IPS-18a (cell line): ENCODE results near the gene LRPAP1.

ENCODE experiments used
- H3K27ac ChIP-seq: one replicate; pipeline ENCODE4 v1.5.1; 2013; ENCODE audit warnings: low read length
- H3K27me3 ChIP-seq: one replicate; pipeline ENCODE4 v1.6.1; 2013; ENCODE audit warnings: mild to moderate bottlenecking, low read length; ENCODE audit not compliant: control insufficient read depth, insufficient read depth
- H3K36me3 ChIP-seq: one replicate; pipeline ENCODE4 v1.6.1; 2013; ENCODE audit warnings: low read depth, low read length; ENCODE audit not compliant: control insufficient read depth
- H3K4me1 ChIP-seq: one replicate; pipeline ENCODE4 v1.6.1; 2013; ENCODE audit warnings: low read depth, low read length; ENCODE audit not compliant: control insufficient read depth
- H3K4me3 ChIP-seq: one replicate; pipeline ENCODE4 v1.5.1; 2013; ENCODE audit warnings: low read length
- H3K9ac ChIP-seq: one replicate; pipeline ENCODE4 v1.6.1; 2013; ENCODE audit warnings: mild to moderate bottlenecking, low read length, moderate library complexity
- H3K9me3 ChIP-seq: one replicate; pipeline ENCODE4 v1.6.1; 2013; ENCODE audit warnings: low read depth, low read length; ENCODE audit not compliant: control insufficient read depth

Gene LRPAP1

GRCh38 chr4:3476936-3477749, 55.1 kb downstream of the LRPAP1 start:
- Histone ChIP-seq H3K27me3 (peaks cover 44% of the 10 kb centered on the region), H3K36me3 (no peaks in the 10 kb centered on the region), H3K9me3 (no peaks in the 10 kb centered on the region), H3K4me3 (no peak overlapping the region), H3K27ac (no peak overlapping the region), H3K4me1 (peaks cover 19% of the 10 kb centered on the region), H3K9ac (no peak overlapping the region)

DNA sequence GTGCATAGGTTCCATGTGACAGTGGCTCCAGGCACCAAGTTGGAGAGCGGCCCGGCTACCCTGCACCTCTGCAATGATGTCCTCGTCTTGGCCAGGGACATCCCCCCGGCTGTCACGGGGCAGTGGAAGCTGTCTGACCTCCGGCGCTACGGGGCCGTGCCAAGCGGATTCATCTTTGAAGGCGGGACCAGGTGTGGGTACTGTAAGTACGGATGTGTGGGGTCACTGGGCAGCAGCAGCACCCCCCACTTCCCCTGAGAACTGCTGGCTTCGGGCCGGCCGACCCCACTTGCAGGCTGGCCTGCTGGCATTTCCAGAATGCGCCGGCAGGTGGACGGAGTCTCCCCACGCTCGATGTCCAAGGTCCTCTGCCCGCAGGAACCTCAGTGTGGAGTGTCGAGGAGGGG, 55.9 kb downstream of the LRPAP1 start:
- Histone ChIP-seq H3K27me3 (peaks cover 39% of the 10 kb centered on the region), H3K4me3 (no peak overlapping the region), H3K9ac (no peak overlapping the region), H3K4me1 (peaks cover 12% of the 10 kb centered on the region), H3K9me3 (no peaks in the 10 kb centered on the region), H3K36me3 (no peaks in the 10 kb centered on the region), H3K27ac (no peak overlapping the region)

DNA sequence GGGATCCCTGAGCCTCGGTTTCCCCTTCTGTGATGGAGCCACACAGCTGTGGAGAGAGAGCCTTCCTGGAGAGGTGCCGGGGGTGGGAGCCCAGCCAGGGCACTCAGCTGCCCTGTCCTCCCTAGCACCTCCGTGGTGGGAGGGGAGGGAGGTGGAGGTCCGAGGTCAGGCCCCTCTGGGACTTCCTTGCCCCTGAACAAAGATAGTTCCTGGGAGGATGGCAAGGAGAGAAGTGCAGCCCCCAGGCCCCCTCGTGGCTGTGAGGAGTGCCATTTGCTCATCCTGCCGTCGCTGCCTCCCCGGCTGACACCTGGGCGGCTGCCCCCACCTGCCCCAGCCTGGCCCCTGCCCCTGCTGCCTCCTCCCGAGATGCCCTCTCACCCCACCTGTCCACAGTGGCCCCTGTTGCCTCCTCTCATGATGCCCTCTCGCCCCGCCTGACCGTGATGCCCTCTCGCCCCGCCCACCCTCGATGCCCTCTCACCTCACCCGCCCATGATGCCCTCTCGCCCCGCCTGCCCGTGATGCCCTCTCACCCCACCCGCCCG, 56.4 kb downstream of the LRPAP1 start:
- H3K9me3 ChIP-seq, result no peaks in the 10 kb centered on the region
- peaks cover 7% of the 10 kb centered on the region for H3K4me1 ChIP-seq
- H3K27ac ChIP-seq, result no peak overlapping the region
- H3K27me3 ChIP-seq, result peaks cover 44% of the 10 kb centered on the region
- H3K4me3 ChIP-seq, result no peak overlapping the region
- no peaks in the 10 kb centered on the region for H3K36me3 ChIP-seq
- H3K9ac ChIP-seq, result no peak overlapping the region

DNA sequence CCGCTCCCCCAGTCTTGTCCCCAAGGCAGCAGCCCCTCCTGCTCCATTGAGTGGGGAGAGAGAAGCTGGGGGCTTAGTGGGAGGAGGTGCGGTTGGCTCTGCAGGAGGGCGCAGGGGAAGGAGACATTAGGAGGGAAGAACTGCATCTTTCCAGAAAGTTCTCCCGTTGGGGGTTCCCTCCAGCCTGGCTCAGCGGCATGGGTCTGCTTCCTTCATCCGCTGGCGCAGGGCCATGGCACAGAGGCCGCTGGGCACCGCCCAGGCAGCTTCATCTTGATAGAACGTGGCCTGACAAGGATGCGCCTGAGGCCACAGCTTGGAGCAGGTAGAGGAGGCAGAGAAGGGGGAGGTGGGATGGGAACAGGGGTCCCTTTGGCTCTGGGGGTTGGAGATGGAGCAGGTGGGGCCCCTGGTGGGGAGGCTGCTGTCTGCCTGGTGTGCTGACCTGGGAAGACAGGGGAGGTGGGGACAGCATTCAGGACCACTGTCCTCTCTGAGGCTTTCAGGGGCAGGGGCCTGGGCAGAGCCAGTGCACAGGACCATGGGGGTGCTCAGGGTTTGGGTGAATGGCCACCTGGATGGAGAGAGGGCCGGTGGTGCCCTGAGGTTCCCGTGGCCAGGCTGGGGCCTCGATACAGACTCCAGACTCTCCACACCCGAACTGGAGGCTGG, 57.0 kb downstream of the LRPAP1 start:
- H3K4me1 ChIP-seq, result peaks cover 5% of the 10 kb centered on the region
- no peaks in the 10 kb centered on the region for H3K9me3 ChIP-seq
- no peak overlapping the region for H3K27ac ChIP-seq
- H3K27me3 ChIP-seq, result peaks cover 50% of the 10 kb centered on the region
- H3K9ac ChIP-seq, result no peak overlapping the region
- no peak overlapping the region for H3K4me3 ChIP-seq
- no peaks in the 10 kb centered on the region for H3K36me3 ChIP-seq

DNA sequence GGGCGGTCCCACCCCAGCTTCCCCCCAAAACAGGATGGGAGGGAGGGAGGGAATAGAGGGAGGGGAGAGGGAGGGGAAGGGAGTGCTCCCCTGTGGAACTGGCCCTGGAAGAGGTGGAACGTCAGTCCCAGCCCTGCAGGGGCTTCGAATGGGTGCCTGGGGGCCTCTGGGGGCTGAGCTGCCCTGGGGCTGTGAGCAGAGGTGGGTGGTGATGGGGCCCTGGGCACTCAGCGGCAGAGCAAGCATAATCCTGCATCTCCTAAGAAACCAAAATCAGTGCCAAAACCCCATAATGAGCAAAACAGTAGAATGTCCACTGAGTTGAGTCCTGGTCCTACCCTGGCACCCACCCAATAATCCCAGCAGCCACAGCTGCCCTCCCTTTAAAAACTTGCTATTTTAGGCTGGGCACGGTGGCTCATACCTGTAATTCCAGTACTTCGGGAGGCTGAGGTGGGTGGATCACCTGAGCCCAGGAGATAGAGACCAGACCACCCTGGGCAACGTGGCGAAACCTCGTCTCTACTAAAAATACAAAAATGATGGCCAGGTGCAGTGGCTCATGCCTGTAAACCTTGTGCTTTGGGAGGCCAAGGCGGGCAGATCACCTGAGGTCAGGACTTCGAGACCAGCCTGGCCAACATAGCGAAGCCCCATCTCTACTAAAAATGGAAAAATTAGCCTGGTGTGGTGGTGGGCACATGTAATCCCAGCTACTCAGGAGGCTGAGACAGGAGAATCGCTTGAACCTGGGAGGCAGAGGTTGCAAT, 58.0 kb downstream of the LRPAP1 start:
- Histone ChIP-seq H3K4me3 (no peak overlapping the region), H3K9me3 (no peaks in the 10 kb centered on the region), H3K27ac (no peak overlapping the region), H3K4me1 (peaks cover 5% of the 10 kb centered on the region), H3K36me3 (no peaks in the 10 kb centered on the region), H3K9ac (no peak overlapping the region), H3K27me3 (peaks cover 48% of the 10 kb centered on the region)

DNA sequence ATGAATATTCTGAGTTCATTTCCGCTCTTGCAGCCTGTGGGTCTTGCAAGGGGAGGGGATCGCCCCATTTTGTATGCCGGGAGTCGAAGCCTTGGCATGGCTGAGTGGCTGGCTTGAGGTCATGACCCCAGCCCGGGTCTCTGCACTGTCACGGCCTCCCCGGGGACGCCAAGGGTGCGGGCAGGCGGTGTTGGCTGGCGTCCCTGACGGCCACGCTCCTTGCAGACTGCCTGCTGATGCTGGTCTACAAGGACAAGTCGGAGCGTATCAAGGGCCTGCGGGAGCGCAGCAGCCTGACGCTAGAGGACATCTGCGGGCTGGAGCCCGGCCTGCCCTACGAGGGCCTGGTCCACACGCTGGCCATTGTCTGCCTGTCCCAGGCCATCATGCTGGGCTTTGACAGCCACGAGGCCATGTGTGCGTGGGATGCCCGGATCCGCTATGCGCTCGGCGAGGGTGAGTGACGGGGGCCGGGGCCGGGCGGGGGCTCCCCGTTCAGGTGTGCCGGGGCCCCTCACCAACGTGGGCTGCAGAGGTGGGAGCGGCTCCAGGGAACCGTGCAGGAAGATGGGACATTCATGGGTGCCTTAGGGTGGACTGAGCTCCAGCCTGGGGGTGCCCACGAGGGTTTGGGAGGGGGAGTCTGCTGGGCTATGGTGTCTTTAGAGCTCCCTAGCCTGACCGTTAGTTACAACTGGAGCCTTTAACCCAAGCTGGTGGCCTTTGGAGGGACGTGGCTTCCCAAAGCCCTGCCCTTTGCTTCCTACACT, 58.9 kb downstream of the LRPAP1 start:
- no peaks in the 10 kb centered on the region for H3K9me3 ChIP-seq
- peaks cover 5% of the 10 kb centered on the region for H3K4me1 ChIP-seq
- no peak overlapping the region for H3K27ac ChIP-seq
- no peak overlapping the region for H3K4me3 ChIP-seq
- no peaks in the 10 kb centered on the region for H3K36me3 ChIP-seq
- peaks cover 40% of the 10 kb centered on the region for H3K27me3 ChIP-seq
- no peak overlapping the region for H3K9ac ChIP-seq

- no peak overlapping the region for H3K4me3 ChIP-seq
- H3K27me3 ChIP-seq, result peaks cover 40% of the 10 kb centered on the region
- no peaks in the 10 kb centered on the region for H3K9me3 ChIP-seq
- no peak overlapping the region for H3K9ac ChIP-seq
- H3K36me3 ChIP-seq, result no peaks in the 10 kb centered on the region
- no peak overlapping the region for H3K27ac ChIP-seq
- no peaks in the 10 kb centered on the region for H3K4me1 ChIP-seq
Measured at GRCh38 chr4:3472411-3473141, 59.6 kb downstream of the LRPAP1 start.

DNA sequence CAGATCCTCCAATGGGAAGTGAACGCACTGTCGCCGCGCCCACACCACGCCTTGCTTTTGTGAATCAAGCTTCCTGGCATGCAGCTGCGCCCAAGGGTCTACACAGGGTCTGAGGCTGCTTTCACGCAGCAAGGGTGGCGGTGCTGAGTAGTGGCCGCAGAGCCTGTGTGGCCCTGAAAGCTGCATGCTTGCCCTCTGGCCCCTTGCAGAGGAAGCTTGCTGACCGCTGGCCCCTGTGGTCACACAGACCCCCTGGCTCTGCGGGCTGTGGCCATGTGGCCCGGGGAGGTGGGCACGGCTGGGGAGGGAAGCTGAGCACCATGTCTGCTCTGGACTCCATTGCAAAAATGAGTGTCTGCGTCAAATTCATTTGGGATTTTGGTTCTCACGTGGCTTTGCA, 60.3 kb downstream of the LRPAP1 start:
- Histone ChIP-seq H3K4me3 (no peak overlapping the region), H3K27me3 (peaks cover 40% of the 10 kb centered on the region)

DNA sequence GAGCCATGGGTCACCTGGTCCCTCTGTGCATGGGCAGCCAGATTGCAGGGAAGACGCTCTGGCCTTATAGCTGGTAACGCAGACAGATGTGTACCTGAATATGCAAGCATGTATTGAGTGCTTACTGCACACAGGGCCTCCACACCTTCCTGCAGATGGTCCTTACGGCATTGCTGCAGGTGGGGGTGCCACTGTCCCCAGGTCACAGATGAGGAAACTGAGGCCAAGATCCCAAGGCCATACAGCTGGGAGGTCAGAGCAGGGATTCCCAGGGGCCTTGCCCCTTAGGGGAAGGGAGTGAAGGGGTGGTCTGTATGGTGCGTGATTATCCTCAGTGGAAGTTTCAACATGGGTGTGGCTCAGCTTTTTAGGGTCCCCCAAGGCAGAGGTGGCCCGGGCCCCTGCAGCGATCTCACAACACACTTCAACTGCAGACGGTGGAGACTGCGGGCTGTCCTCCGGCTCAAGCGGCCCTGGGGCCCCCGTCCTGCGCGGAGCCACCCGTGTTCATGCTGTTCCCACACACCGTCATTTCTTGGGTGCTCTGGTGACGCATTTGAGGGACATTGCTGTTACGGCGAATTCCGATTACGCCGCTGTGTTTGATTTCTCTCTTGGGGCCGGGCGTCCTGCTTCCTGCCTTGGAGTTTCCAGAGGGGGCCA, 61.0 kb downstream of the LRPAP1 start:
- Histone ChIP-seq H3K27me3 (peaks cover 40% of the 10 kb centered on the region), H3K27ac (no peak overlapping the region), H3K36me3 (no peaks in the 10 kb centered on the region)

More for the DNA sequence above, 60.3 kb downstream of the LRPAP1 start:
- no peak overlapping the region for H3K9ac ChIP-seq
- no peaks in the 10 kb centered on the region for H3K4me1 ChIP-seq
- no peak overlapping the region for H3K27ac ChIP-seq
- H3K36me3 ChIP-seq, result no peaks in the 10 kb centered on the region
- no peaks in the 10 kb centered on the region for H3K9me3 ChIP-seq

More for the DNA sequence above, 61.0 kb downstream of the LRPAP1 start:
- H3K4me3 ChIP-seq, result no peak overlapping the region
- H3K4me1 ChIP-seq, result no peaks in the 10 kb centered on the region
- no peak overlapping the region for H3K9ac ChIP-seq
- H3K9me3 ChIP-seq, result no peaks in the 10 kb centered on the region
